Smooth muscle cell (in vitro differentiated cells): ENCODE data around the gene C1orf50. TPM values are rescaled to one million over a fixed set of nuclear protein-coding genes. Genes with fewer than 3 reads are reported as not detected.

ENCODE experiments used
- DNase-seq: peaks from one replicate; lab custom pipeline; 2025; ENCODE audit not compliant: unreplicated experiment; lab: John Stamatoyannopoulos, UW
- H2AFZ ChIP-seq: fragments of 200-600 bp; sonication (generic); 2 replicates; pipeline ENCODE4 v1.6.0; 2016; ENCODE audit warnings: antibody characterized with exemption, low read depth, mild to moderate bottlenecking
- H3F3A ChIP-seq: fragments of 200-600 bp; sonication (generic); 2 replicates; pipeline ENCODE4 v1.6.0; 2017; ENCODE audit warnings: antibody characterized with exemption, low read depth
- H3K27ac ChIP-seq: fragments of 200-600 bp; sonication (generic); 2 replicates; pipeline ENCODE4 v1.5.1; 2016; ENCODE audit warnings: low read depth, mild to moderate bottlenecking
- H3K27me3 ChIP-seq: fragments of 200-600 bp; sonication (generic); 2 replicates; pipeline ENCODE4 v1.6.1; 2016; ENCODE audit warnings: low read depth, mild to moderate bottlenecking
- H3K36me3 ChIP-seq: fragments of 200-600 bp; sonication (generic); 2 replicates; pipeline ENCODE4 v1.5.1; 2016; ENCODE audit warnings: low read depth
- H3K4me1 ChIP-seq: fragments of 200-600 bp; sonication (generic); 2 replicates; pipeline ENCODE4 v1.5.1; 2016; ENCODE audit warnings: low read depth
- H3K4me2 ChIP-seq: fragments of 200-600 bp; sonication (generic); 2 replicates; pipeline ENCODE4 v1.6.0; 2016; ENCODE audit warnings: mild to moderate bottlenecking
- H3K4me3 ChIP-seq: fragments of 200-600 bp; sonication (generic); 2 replicates; pipeline ENCODE4 v1.5.1; 2016; ENCODE audit warnings: mild to moderate bottlenecking
- H3K79me2 ChIP-seq: fragments of 200-600 bp; sonication (generic); 2 replicates; pipeline ENCODE4 v1.6.0; 2016; ENCODE audit warnings: low read depth, mild to moderate bottlenecking
- H3K9ac ChIP-seq: fragments of 200-600 bp; sonication (generic); 2 replicates; pipeline ENCODE4 v1.6.0; 2016; ENCODE audit warnings: low read depth
- H3K9me3 ChIP-seq: fragments of 200-600 bp; sonication (generic); replicated peaks from 2 replicates; pipeline ENCODE4 v1.5.1; 2016; ENCODE audit warnings: low read depth
- H4K20me1 ChIP-seq: fragments of 200-600 bp; sonication (generic); 2 replicates; pipeline ENCODE4 v1.6.0; 2016; ENCODE audit warnings: low read depth
- CTCF ChIP-seq: fragments of 200-600 bp; sonication (generic); IDR thresholded peaks from 2 replicates; pipeline ENCODE4 v1.5.1; 2017; ENCODE audit warnings: borderline replicate concordance, mild to moderate bottlenecking, antibody characterized with exemption; ENCODE audit not compliant: insufficient read depth, poor library complexity, severe bottlenecking
- WGBS: methylation state at CpG from one replicate; pipeline ENCODE4 v1.1.7; 2016; ENCODE audit warnings: low lambda C conversion rate; 5-methylcytosine and 5-hydroxymethylcytosine counted together
- polyA plus RNA-seq: library from polyadenylated mRNA; unstranded; fragments of >200 nt; fragmentation: Nextera tagmentation; extraction: Ambion mirVana; gene quantifications from 2 replicates; pipeline ENCODE4 v1.2.1, GENCODE V29; 2016
- total RNA-seq: library from RNA; depleted of rRNA; stranded (reverse); fragments of >200 nt; gene quantifications from 2 replicates; pipeline ENCODE4 v1.2.3, GENCODE V29; 2014

C1orf50 gene
- total and polyA plus RNA-seq, 2 experiments from 2014 or later, result 1.8 to 9.7 TPM

GRCh38 chr1:42758641-42759040 lies 8.4 kb upstream of the C1orf50 start:
- H3K36me3 ChIP-seq, result peaks cover 24% of the 10 kb centered on the region
- H3K9ac ChIP-seq, result no peak overlapping the region
- peaks cover 80% of the 10 kb centered on the region for H4K20me1 ChIP-seq

GRCh38 chr1:42759114-42759513 lies 7.9 kb upstream of the C1orf50 start:
- H3K79me2 ChIP-seq, result peaks cover 41% of the 10 kb centered on the region
- H3K4me2 ChIP-seq, result no peak overlapping the region
- no peak for DNase-seq
- 84% methylated on average over 9 of the region's 9 CpGs for WGBS
- peaks cover 82% of the 10 kb centered on the region for H4K20me1 ChIP-seq
- H3F3A ChIP-seq, result peaks cover 4% of the 10 kb centered on the region
- H3K27ac ChIP-seq, result no peak overlapping the region
- no peaks in the 10 kb centered on the region for H3K4me1 ChIP-seq
- no peak overlapping the region for H3K9ac ChIP-seq
- H3K9me3 ChIP-seq, result no peaks in the 10 kb centered on the region
- TF ChIP-seq CTCF, result no peak
- no peaks in the 10 kb centered on the region for H3K27me3 ChIP-seq
- peaks cover 24% of the 10 kb centered on the region for H3K36me3 ChIP-seq
- H3K4me3 ChIP-seq, result no peak overlapping the region
- no peak overlapping the region for H2AFZ ChIP-seq

More at GRCh38 chr1:42758641-42759040, 8.4 kb upstream of the C1orf50 start:
- Histone ChIP-seq H3F3A (peaks cover 4% of the 10 kb centered on the region), H3K4me2 (no peak overlapping the region), H3K27ac (no peak overlapping the region), H3K9me3 (no peaks in the 10 kb centered on the region), H2AFZ (no peak overlapping the region), H3K79me2 (peaks cover 36% of the 10 kb centered on the region), H3K4me3 (no peak overlapping the region), H3K27me3 (no peaks in the 10 kb centered on the region), H3K4me1 (no peaks in the 10 kb centered on the region)
- WGBS, result 96% methylated on average over 3 of the region's 3 CpGs
- no peak for TF ChIP-seq CTCF
- no peak for DNase-seq

- TF ChIP-seq CTCF, result no peak
- peaks cover 86% of the 10 kb centered on the region for H4K20me1 ChIP-seq
Measured at GRCh38 chr1:42761567-42761966, 5.5 kb upstream of the C1orf50 start.

GRCh38 chr1:42762269-42762668 lies 4.8 kb upstream of the C1orf50 start:
- Histone ChIP-seq H3K4me1 (no peaks in the 10 kb centered on the region), H3F3A (peaks cover 12% of the 10 kb centered on the region), H3K9me3 (no peaks in the 10 kb centered on the region), H3K79me2 (peaks cover 66% of the 10 kb centered on the region), H3K27ac (no peak overlapping the region), H3K27me3 (no peaks in the 10 kb centered on the region), H4K20me1 (peaks cover 79% of the 10 kb centered on the region), H2AFZ (no peak overlapping the region), H3K36me3 (peaks cover 24% of the 10 kb centered on the region), H3K9ac (no peak overlapping the region), H3K4me2 (no peak overlapping the region), H3K4me3 (no peak overlapping the region)
- no peak for TF ChIP-seq CTCF
- DNase-seq, result no peak
- WGBS, result 89% methylated on average over 5 of the region's 5 CpGs

More at GRCh38 chr1:42761567-42761966, 5.5 kb upstream of the C1orf50 start:
- H2AFZ ChIP-seq, result no peak overlapping the region
- H3K27ac ChIP-seq, result no peak overlapping the region
- H3K4me3 ChIP-seq, result no peak overlapping the region
- H3K36me3 ChIP-seq, result peaks cover 24% of the 10 kb centered on the region
- H3K9me3 ChIP-seq, result no peaks in the 10 kb centered on the region
- no peak for DNase-seq
- no peaks in the 10 kb centered on the region for H3K4me1 ChIP-seq
- H3K79me2 ChIP-seq, result peaks cover 62% of the 10 kb centered on the region
- H3K9ac ChIP-seq, result no peak overlapping the region
- WGBS, result 98% methylated on average over 4 of the region's 4 CpGs
- no peaks in the 10 kb centered on the region for H3K27me3 ChIP-seq
- no peak overlapping the region for H3K4me2 ChIP-seq
- peaks cover 12% of the 10 kb centered on the region for H3F3A ChIP-seq
